SK-N-SH (cell line): ENCODE measurements around the gene ARHGAP23.

ENCODE experiments used
- EP300 ChIP-seq, 2 experiments: IDR thresholded peaks; 2 replicates each; pipeline versions ENCODE4 v1.4.0 to v1.6.1; 2012; ENCODE audit warnings: borderline replicate concordance in 1 of 2, low read depth in 1 of 2, low read length in 1 of 2
- EZH2phosphoT487 ChIP-seq: fragments of 200-600 bp; sonication (generic); IDR thresholded peaks from 2 replicates; pipeline ENCODE4 v1.6.1; 2017; ENCODE audit warnings: low read depth, mixed run types, mild to moderate bottlenecking, antibody characterized with exemption, moderate library complexity, borderline replicate concordance
- MAX ChIP-seq: IDR thresholded peaks from 2 replicates; pipeline ENCODE4 v1.4.0; 2012; ENCODE audit warnings: low read depth
- PBX3 ChIP-seq: IDR thresholded peaks from 2 replicates; pipeline ENCODE4; 2012
- POLR2AphosphoS5 ChIP-seq: IDR thresholded peaks from 2 replicates; pipeline ENCODE4 v1.6.1; 2012; ENCODE audit warnings: low read depth, low read length
- REST ChIP-seq: IDR thresholded peaks from 2 replicates; pipeline ENCODE4 v1.6.1; 2012; ENCODE audit warnings: mild to moderate bottlenecking, low read depth, low read length, moderate library complexity
- RFX5 ChIP-seq: IDR thresholded peaks from 2 replicates; pipeline ENCODE4 v1.6.1; 2012; ENCODE audit warnings: mild to moderate bottlenecking, improper control_type of control experiment, low read length
- SMC3 ChIP-seq: IDR thresholded peaks from 2 replicates; pipeline ENCODE4 v1.6.1; 2012; ENCODE audit warnings: low read depth, low read length, improper control_type of control experiment
- USF2 ChIP-seq: fragments of 150-350 bp; IDR thresholded peaks from 2 replicates; pipeline ENCODE4 v1.6.1; 2017; ENCODE audit warnings: antibody characterized with exemption, low read length, low read depth, borderline replicate concordance
- YY1 ChIP-seq: IDR thresholded peaks from 2 replicates; pipeline ENCODE4 v1.4.0; 2012; ENCODE audit warnings: low read depth, mild to moderate bottlenecking
- TF ChIP-seq, protein P1 (sequence below): fragments of 200-600 bp; sonication (generic); IDR thresholded peaks from 2 replicates; pipeline ENCODE4 v1.6.1; 2017; ENCODE audit warnings: antibody characterized with exemption, mild to moderate bottlenecking, moderate library complexity

DNA sequence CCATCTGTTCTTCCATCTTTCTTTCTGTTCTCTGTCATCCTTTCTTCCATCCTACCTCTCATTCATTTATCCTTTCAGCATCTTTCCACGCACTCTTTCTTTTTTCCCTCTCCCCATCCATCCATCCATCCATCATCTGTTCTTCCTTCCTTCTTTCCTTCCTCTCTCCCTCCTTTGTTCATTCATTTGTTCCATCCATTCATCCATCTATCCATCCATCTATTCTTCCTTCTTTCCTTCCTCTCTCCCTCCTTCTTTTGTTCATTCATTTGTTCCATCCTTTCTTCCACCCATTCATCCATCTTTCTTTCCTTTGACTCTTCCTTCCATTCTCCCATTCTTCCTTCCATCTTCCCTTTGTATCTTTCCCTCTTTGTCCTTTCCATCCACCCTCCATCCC, 39.2 kb downstream of the ARHGAP23 start:
- TF ChIP-seq, protein P1, sequence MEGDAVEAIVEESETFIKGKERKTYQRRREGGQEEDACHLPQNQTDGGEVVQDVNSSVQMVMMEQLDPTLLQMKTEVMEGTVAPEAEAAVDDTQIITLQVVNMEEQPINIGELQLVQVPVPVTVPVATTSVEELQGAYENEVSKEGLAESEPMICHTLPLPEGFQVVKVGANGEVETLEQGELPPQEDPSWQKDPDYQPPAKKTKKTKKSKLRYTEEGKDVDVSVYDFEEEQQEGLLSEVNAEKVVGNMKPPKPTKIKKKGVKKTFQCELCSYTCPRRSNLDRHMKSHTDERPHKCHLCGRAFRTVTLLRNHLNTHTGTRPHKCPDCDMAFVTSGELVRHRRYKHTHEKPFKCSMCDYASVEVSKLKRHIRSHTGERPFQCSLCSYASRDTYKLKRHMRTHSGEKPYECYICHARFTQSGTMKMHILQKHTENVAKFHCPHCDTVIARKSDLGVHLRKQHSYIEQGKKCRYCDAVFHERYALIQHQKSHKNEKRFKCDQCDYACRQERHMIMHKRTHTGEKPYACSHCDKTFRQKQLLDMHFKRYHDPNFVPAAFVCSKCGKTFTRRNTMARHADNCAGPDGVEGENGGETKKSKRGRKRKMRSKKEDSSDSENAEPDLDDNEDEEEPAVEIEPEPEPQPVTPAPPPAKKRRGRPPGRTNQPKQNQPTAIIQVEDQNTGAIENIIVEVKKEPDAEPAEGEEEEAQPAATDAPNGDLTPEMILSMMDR, result no peak
- TF ChIP-seq REST, result no peak
- no peak for TF ChIP-seq MAX
- TF ChIP-seq RFX5, result no peak
- TF ChIP-seq EZH2phosphoT487, result no peak
- TF ChIP-seq USF2, result no peak
- no peak for TF ChIP-seq POLR2AphosphoS5
- no peak for TF ChIP-seq PBX3
- no peak for TF ChIP-seq YY1
- no peak for TF ChIP-seq EP300 (IDR thresholded peaks at IDR 0.05; ENCODE audit: borderline replicate concordance in 1 of 2, low read depth in 1 of 2, low read length in 1 of 2)
- no peak for TF ChIP-seq SMC3
